GM10248 (cell line): ENCODE results near the gene GABPB2.

Source experiments
- CTCF ChIA-PET: fragments of 300-600 bp; sonication (Branson Sonifier 250); formaldehyde crosslinking; extraction: SDS; loops from one replicate; lab custom pipeline; 2021; ENCODE audit warnings: antibody characterized with exemption; lab: Yijun Ruan, JAX
- POLR2A ChIA-PET: fragments of 350-650 bp; sonication (Branson Sonifier 250); formaldehyde crosslinking; extraction: SDS; loops from one replicate; lab custom pipeline; 2020; ENCODE audit warnings: antibody characterized with exemption; lab: Yijun Ruan, JAX
- DNase-seq: peaks from one replicate; pipeline ENCODE4 v3.0.0; 2012; ENCODE audit errors: extremely low spot score
- TF ChIP-seq, protein P1 (sequence below): IDR thresholded peaks from 2 replicates; pipeline ENCODE4 v1.5.1; 2012; ENCODE audit warnings: mild to moderate bottlenecking, low read depth; ENCODE audit errors: extremely low read depth, missing control alignments, control extremely low read depth

The GABPB2 gene

DNA sequence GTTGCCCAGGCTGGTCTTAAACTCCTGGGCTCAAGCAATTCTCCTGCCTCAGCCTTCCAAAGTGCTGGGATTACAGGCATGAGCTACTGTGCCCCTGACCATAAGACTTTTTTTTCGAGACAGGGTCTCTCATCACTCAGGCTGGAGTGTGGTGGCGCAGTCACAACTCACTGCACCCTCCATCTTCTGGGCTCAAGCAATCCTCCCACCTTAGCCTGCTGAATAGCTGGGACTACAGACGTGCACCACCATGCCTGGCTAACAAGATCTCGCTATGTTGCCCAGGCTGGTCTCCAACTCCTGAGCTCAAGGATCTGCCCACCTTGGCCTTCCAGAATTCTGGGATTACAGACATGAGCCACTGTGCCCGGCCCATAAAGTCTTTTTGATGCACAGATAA is 21.1 kb upstream of the GABPB2 start:
- no peak for DNase-seq
- CTCF ChIA-PET, result interaction anchor here (0.7 to 6.8 kb wide), 5 partner anchors 10 to 25 kb away, joined by 3 to 69 read pairs (median 4); partner anchors contain the start of genes CDC42SE1, GABPB2 and MLLT11
- POLR2A ChIA-PET, result interaction anchor here (0.8 to 1.3 kb wide), 2 partner anchors 9 to 13 kb away, joined by 6 to 10 read pairs; no protein-coding TSS in a partner anchor
- TF ChIP-seq, protein P1, sequence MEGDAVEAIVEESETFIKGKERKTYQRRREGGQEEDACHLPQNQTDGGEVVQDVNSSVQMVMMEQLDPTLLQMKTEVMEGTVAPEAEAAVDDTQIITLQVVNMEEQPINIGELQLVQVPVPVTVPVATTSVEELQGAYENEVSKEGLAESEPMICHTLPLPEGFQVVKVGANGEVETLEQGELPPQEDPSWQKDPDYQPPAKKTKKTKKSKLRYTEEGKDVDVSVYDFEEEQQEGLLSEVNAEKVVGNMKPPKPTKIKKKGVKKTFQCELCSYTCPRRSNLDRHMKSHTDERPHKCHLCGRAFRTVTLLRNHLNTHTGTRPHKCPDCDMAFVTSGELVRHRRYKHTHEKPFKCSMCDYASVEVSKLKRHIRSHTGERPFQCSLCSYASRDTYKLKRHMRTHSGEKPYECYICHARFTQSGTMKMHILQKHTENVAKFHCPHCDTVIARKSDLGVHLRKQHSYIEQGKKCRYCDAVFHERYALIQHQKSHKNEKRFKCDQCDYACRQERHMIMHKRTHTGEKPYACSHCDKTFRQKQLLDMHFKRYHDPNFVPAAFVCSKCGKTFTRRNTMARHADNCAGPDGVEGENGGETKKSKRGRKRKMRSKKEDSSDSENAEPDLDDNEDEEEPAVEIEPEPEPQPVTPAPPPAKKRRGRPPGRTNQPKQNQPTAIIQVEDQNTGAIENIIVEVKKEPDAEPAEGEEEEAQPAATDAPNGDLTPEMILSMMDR, result no peak

DNA sequence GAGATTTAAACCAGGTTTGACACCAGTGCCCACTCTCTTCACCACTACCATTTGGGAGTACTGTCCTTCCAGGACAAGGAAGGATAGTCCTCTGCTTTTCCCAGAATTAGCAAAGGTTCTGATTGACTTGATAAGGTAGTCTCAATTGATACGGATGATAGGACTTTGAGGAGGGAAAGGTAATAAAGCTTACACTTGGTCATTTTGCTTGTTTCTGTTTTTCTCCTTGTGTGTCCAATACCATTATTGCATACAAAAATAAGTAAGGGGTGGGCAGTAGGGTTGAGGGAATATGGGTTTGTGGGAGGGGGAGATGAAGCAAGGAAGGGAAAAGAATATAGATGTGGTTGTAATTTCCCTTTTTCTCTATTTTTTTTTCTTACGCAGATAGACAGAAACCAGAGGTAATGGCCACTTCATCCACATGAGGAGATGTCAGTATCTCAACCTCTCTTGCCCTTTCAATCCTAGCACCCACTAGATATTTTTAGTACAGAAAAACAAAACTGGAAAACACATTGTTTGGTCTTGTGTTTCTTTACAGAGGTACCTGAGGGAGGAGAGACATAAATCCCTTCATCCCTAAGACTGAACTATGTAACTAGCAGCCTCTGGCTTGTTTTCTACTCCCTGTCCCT is 20.4 kb upstream of the GABPB2 start:
- TF ChIP-seq, protein P1, result no peak
- no peak for DNase-seq
- ChIA-PET CTCF (interaction anchor here (0.7 to 6.8 kb wide), 5 partner anchors 9 to 26 kb away, joined by 3 to 69 read pairs (median 4); partner anchors contain the start of genes CDC42SE1, GABPB2 and MLLT11), POLR2A (interaction anchor here (1.3 kb wide), 1 partner anchor 8 kb away, joined by 10 read pairs; no protein-coding TSS in a partner anchor)

DNA sequence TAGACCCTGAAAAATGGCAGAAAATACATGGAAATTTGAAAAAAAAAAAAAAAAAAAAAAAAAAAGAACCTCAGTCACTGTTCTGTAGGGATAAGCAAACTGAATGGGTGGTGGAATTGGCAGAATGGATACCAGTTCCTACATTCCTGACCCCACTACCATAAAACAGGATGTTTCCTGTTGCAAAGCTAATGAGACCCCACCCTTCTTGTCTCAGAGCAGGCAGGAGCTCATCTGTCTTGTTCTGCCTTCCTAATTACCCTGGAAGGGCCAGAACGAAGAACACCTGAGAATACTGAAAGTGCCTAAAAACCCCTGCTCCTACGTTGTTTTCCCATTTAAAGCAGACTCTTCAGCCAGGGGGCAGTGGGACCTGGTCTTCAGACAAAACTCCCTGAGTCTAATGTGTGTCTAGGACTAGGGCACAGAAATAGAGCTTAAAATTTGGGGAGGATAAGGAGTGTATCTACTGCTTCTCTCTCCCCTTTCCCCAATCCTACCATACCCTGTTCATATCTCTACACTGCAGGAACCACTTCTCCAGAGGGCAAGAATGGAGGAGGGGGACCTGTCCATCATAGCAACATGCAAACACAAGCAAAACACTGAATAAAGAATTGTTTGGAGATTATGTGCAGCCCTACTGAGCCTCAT is 19.1 kb upstream of the GABPB2 start:
- CTCF ChIA-PET, result interaction anchor here (1.0 to 6.8 kb wide), 4 partner anchors 8 to 27 kb away, joined by 3 to 69 read pairs (median 6); partner anchors contain the start of genes CDC42SE1, GABPB2 and MLLT11
- POLR2A ChIA-PET, result interaction anchor here (0.6 kb wide), 1 partner anchor 29 kb away, joined by 3 read pairs; no protein-coding TSS in a partner anchor
- TF ChIP-seq, protein P1, result no peak
- DNase-seq, result no peak

DNA sequence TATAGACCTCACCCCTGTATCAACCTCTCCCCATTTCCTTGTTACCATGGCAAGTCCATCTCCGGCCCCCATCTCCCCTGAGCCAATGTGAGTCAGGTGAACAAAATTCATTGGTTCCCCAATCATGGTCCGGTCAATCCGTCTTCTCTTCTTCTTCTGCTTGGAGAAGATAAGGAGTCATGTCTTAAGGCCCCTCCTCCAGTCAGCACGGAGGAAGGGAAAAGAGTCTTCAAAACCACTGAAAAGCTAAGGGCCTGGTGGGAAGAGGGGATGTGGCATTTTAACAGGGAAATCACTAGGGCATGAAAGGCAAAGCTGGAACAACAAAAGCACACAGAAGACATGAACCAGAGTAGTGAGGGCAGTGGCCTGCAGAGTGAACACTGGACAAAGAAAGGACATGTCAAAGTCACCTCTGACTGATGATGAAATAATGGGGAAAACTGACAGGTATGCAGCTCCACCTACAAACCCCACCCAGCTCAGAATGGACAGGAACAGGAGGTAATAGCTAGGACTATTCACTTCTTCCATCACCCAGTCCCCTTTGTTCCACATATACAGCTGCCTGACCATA is 15.5 kb upstream of the GABPB2 start:
- CTCF ChIA-PET, result interaction anchor here (0.8 to 9.5 kb wide), 5 partner anchors 7 to 49 kb away, joined by 3 to 69 read pairs (median 5); partner anchors contain the start of genes C1orf56, GABPB2 and MINDY1
- POLR2A ChIA-PET, result no interaction called here
- DNase-seq, result no peak
- TF ChIP-seq, protein P1, result no peak

DNA sequence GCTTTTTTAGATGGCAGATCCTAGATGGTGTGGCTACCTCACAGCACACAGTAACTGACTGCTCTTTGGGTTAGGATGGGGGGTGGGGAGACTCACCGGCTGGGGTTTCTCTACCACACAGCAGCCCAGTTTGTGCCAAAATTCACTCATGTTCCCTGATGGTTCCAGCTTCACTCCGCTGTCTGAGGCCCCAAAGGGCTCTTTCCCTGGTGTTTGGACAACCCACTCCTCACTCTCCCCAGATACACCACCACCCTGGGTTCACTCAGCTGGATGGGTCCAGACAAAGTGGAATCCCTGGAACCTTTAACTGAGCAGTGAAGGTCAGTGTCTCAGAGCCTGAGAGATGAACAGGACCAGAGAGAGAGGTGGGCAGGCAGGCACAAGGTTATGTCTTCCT is 15.0 kb upstream of the GABPB2 start:
- DNase-seq, result no peak
- ChIA-PET CTCF (interaction anchor here (0.8 to 9.5 kb wide), 6 partner anchors 7 to 101 kb away, joined by 3 to 69 read pairs (median 4); partner anchors contain the start of genes C1orf56, GABPB2, MINDY1 and TNFAIP8L2), POLR2A (no interaction called here)

More for the DNA sequence above, 15.0 kb upstream of the GABPB2 start:
- TF ChIP-seq, protein P1, result no peak
